ENCODE measurements around the gene MAST4. TPM values are rescaled to one million over a fixed set of nuclear protein-coding genes. Genes with fewer than 3 reads are reported as not detected.
"Not testable (repeated sequence)": the region's sequence is repeated elsewhere in the genome, so short reads cannot be mapped to it uniquely, and the experiment has no call there.

The MAST4 gene
- polyA plus RNA-seq, 2 of the 4 experiments (the other 2 are of a cell fraction) = 1.2 to 5.8 TPM

DNA sequence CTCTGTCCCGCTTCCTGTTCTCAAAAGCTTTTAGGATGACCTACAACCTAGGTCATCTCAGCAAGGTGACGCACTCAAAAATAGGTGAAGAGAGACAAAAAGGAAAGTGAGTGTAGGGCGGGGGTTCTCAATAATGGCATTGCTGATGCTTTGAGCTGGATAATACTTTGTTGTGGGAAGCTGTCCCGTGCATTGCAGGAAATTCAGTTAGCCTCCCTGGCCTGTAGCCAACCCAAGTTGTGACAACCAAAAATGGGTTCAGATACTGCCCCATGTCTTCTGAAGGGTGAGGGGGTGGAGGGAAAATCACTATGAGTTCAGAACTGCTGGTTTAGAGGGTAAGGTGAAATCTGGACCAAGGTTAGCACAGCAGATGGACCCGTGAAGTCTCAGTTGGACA, 151.4 kb downstream of the MAST4 start (continued):
- no peak for TF ChIP-seq ATOH8 (CRISPR knock-in tag; IDR thresholded peaks at IDR 0.05; ENCODE audit: low read depth)
- TF ChIP-seq RFX5 (IDR thresholded peaks at IDR 0.05) = no peak

GRCh38 chr5:66752668-66753067, 156.5 kb downstream of the MAST4 start:
- CTCF ChIA-PET; POLR2A ChIA-PET; H3K27ac ChIP-seq; FAIRE-seq; H3K4me3 ChIP-seq; H3K9me3 ChIP-seq; DNase-seq (ENCODE audit: low read depth in 1 of 2, low spot score in 1 of 2); H3K4me2 ChIP-seq; H3K4me1 ChIP-seq; ATAC-seq: not testable (repeated sequence)
- 0% methylated on average over 1 of the region's 2 CpGs for WGBS (ENCODE audit: missing lambda C conversion rate)

GRCh38 chr5:66757219-66757833, 161.1 kb downstream of the MAST4 start:
- TF ChIP-seq CBX2 (IDR thresholded peaks at IDR 0.05; ENCODE audit: borderline replicate concordance, low read depth) (no peak), NFE2L2 (conservative IDR thresholded peaks at IDR 0.05; ENCODE audit: low read length) (no peak), EHMT2 (IDR thresholded peaks at IDR 0.05; ENCODE audit: low read depth) (no peak), RAD21 (conservative IDR thresholded peaks at IDR 0.05 in 1 of 2, IDR thresholded peaks at IDR 0.05 in 1 of 2) (peak; percentile 69 to 73), ZC3H11A (IDR thresholded peaks at IDR 0.05) (no peak), HOXB13 (CRISPR knock-in tag; IDR thresholded peaks at IDR 0.05; ENCODE audit: low read depth) (no peak), EP300 (IDR thresholded peaks at IDR 0.05) (no peak), KDM1A (IDR thresholded peaks at IDR 0.05; ENCODE audit: low read depth) (no peak), MYC (IDR thresholded peaks at IDR 0.05; ENCODE audit: borderline replicate concordance, low read length) (no peak), SMC3 (IDR thresholded peaks at IDR 0.05) (peak; percentile 75), MAZ (IDR thresholded peaks at IDR 0.05; ENCODE audit: borderline replicate concordance, low read depth, low read length) (no peak)
- TF ChIP-seq, protein P1, sequence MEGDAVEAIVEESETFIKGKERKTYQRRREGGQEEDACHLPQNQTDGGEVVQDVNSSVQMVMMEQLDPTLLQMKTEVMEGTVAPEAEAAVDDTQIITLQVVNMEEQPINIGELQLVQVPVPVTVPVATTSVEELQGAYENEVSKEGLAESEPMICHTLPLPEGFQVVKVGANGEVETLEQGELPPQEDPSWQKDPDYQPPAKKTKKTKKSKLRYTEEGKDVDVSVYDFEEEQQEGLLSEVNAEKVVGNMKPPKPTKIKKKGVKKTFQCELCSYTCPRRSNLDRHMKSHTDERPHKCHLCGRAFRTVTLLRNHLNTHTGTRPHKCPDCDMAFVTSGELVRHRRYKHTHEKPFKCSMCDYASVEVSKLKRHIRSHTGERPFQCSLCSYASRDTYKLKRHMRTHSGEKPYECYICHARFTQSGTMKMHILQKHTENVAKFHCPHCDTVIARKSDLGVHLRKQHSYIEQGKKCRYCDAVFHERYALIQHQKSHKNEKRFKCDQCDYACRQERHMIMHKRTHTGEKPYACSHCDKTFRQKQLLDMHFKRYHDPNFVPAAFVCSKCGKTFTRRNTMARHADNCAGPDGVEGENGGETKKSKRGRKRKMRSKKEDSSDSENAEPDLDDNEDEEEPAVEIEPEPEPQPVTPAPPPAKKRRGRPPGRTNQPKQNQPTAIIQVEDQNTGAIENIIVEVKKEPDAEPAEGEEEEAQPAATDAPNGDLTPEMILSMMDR (IDR thresholded peaks at IDR 0.05) = peak; percentile 64
- FAIRE-seq = no peak
- WGBS (ENCODE audit: missing lambda C conversion rate) = 1% methylated on average over 5 of the region's 5 CpGs
- H3K4me1 ChIP-seq = no peaks in the 10 kb centered on the region
- ChIA-PET POLR2A (interaction anchor here (1.2 kb wide), 1 partner anchor 448 kb away, joined by 4 read pairs; no protein-coding TSS in a partner anchor), CTCF (interaction anchor here (0.6 to 6.6 kb wide), 15 partner anchors 9 to 1302 kb away, joined by 3 to 108 read pairs (median 3); no protein-coding TSS in a partner anchor)
- ATAC-seq = peak; percentile 66 to 77; a peak in 4 of 6 replicates
- no peak overlapping the region for H3K4me2 ChIP-seq
- H3K9me3 ChIP-seq = no peaks in the 10 kb centered on the region
- peak; percentile 7 to 61 for DNase-seq (ENCODE audit: low read depth in 1 of 2, low spot score in 1 of 2)
- H3K27ac ChIP-seq = no peak overlapping the region
- no peak overlapping the region for H3K4me3 ChIP-seq

DNA sequence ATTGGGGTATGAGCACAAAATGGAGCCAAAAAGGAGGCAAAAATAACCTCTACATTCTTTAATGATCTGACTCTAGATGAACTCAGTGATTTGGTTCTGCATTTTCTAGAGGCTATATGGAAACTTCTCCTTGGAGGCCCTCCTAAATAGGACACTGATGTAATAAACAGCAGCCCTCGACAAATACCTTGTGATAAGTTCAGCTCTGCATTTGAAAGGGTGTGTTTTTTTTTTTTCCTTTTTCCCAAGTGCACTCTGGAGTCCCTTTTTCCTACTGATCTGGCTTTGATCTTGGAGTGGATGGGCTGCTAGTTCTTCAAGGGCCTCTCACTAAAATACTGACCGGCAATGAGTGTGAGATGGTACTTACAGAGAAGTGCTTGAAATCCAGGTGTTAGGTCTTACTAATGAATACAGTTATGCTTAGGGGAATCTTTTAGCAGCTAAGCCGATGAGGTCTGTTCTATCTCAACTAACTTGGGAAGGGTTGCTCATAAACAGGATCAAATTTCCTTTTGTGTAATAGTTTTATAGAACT, 161.7 kb downstream of the MAST4 start:
- Histone ChIP-seq H3K4me1 (no peaks in the 10 kb centered on the region), H3K4me2 (no peak overlapping the region), H3K27ac (no peak overlapping the region), H3K4me3 (no peak overlapping the region), H3K9me3 (no peaks in the 10 kb centered on the region)
- FAIRE-seq (no peak), DNase-seq (ENCODE audit: low read depth in 1 of 2, low spot score in 1 of 2) (no peak), ATAC-seq (no peak)
- ChIA-PET POLR2A (interaction anchor here (1.2 kb wide), 1 partner anchor 449 kb away, joined by 4 read pairs; no protein-coding TSS in a partner anchor), CTCF (interaction anchor here (0.6 to 6.6 kb wide), 8 partner anchors 17 to 1301 kb away, joined by 3 to 108 read pairs (median 4); no protein-coding TSS in a partner anchor)
- no peak for TF ChIP-seq FOSB (CRISPR knock-in tag; IDR thresholded peaks at IDR 0.05)
- WGBS (ENCODE audit: missing lambda C conversion rate) = 24% methylated on average over 3 of the region's 3 CpGs

Data from A549 (cell line).